Measurements from ENCODE around the gene TNP2. TPM values are rescaled to one million over a fixed set of nuclear protein-coding genes. Genes with fewer than 3 reads are reported as not detected.

The TNP2 gene
- total RNA-seq, 1 donor from 2014 or later = not detected

DNA sequence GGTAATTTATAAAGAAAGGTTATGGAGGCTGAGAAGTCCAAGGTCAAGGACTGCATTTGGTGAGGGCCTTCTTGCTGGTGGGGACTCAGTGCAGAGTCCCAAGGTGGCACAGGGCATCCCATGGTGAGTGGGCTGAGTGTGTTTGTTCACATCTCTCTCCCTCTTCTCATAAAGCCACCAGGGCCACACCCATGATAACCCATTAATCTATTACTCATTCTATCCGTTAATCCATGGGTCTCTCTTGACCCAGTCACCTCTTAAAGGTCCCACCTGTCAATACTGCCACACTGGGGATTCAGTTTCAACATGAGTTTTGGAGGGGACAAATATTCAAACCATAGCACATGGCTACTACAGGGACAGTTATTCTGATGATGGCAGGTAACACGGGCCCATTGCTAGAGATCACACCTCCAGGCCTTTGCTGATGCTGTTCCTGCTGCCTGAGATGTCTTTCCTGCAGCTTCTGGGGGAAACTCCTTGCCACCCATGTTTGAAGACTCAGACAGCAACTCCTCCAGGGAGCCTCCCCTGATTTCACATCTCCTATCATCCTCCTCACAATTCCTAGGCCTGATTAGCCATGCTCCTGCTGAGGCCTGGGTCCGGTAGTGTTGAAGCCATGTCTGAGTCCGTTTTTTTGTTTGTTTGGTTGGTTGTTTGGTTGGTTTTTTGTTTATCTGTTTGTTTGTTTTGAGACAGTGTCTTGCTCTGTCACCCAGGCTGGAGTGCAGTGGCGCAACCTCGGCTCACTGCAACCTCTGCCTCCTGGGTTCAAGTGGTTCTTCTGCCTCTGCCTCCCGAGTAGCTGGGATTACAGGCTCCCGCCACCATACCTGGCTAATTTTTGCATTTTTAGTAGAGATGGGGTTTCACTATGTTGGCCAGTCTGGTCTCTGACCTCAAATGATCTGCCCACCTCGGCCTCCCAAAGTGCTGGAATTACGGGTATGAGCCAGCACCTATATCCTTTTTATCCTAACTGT lies 29.2 kb downstream of the TNP2 start:
- Histone ChIP-seq H3K27ac (no peak overlapping the region), H3K4me3 (no peak overlapping the region), H3K36me3 (no peaks in the 10 kb centered on the region), H3K4me1 (no peaks in the 10 kb centered on the region), H3K9me3 (no peaks in the 10 kb centered on the region), H3K27me3 (no peaks in the 10 kb centered on the region)
- TF ChIP-seq POLR2AphosphoS5 (IDR thresholded peaks at IDR 0.05; ENCODE audit: insufficient read depth in 1 of 2, low read depth in 1 of 2) (no peak), POLR2A (IDR thresholded peaks at IDR 0.05) (no peak)
- TF ChIP-seq, protein P1, sequence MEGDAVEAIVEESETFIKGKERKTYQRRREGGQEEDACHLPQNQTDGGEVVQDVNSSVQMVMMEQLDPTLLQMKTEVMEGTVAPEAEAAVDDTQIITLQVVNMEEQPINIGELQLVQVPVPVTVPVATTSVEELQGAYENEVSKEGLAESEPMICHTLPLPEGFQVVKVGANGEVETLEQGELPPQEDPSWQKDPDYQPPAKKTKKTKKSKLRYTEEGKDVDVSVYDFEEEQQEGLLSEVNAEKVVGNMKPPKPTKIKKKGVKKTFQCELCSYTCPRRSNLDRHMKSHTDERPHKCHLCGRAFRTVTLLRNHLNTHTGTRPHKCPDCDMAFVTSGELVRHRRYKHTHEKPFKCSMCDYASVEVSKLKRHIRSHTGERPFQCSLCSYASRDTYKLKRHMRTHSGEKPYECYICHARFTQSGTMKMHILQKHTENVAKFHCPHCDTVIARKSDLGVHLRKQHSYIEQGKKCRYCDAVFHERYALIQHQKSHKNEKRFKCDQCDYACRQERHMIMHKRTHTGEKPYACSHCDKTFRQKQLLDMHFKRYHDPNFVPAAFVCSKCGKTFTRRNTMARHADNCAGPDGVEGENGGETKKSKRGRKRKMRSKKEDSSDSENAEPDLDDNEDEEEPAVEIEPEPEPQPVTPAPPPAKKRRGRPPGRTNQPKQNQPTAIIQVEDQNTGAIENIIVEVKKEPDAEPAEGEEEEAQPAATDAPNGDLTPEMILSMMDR (IDR thresholded peaks at IDR 0.05) = no peak
- intact Hi-C loops (cut with DNase I) = no loop called here
- DNase-seq (ENCODE audit: extremely low spot score in 2 of 2) = no peak

- no peak overlapping the region for H3K27ac ChIP-seq
- DNase-seq (ENCODE audit: extremely low spot score in 2 of 2) = no peak
- no peaks in the 10 kb centered on the region for H3K36me3 ChIP-seq
- no peaks in the 10 kb centered on the region for H3K9me3 ChIP-seq
- intact Hi-C loops (cut with DNase I) = no loop called here
- TF ChIP-seq, protein P1 (IDR thresholded peaks at IDR 0.05) = no peak
- TF ChIP-seq POLR2AphosphoS5 (IDR thresholded peaks at IDR 0.05; ENCODE audit: insufficient read depth in 1 of 2, low read depth in 1 of 2) (no peak), POLR2A (IDR thresholded peaks at IDR 0.05) (no peak)
- no peaks in the 10 kb centered on the region for H3K27me3 ChIP-seq
- H3K4me1 ChIP-seq = no peaks in the 10 kb centered on the region
- H3K4me3 ChIP-seq = no peak overlapping the region
Measured at GRCh38 chr16:11238272-11239202, 30.6 kb downstream of the TNP2 start.

DNA sequence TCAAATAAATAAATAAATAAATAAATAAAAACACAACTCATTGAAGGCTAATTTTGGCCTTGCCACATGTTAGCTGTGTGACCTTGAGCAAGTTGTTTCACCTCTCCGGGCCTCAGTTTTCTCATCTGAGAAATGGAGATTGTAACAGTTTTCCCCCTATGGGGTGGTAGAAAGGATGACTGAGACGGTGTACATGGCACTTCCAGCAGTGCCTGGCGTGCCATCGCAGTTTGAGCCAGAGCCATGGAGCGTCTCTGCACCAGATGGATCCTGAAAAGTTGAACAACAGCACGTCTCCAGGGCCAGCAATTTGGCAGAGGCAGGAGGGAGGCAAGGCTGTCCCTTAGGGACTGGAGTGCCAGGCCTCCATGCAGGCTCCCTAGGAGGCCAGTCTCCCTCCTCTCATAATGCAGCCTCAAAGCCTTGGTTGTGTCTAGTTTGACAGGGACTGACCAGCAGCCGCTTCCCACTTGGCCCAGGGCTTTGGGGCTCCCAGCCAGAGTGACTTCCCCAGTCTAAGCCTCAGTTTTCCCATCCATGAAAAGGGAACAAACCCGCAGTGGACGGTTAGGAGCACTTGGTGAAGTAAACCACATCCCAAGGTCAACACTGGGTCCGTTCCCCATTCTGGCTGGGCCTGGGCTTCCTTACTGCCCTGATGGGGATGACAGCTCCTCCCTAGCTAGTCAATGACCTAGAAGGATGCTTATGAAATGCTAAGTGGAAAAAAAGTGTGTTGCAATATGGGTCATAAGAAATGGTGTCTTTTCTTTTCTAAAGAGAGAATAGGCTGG lies 32.5 kb downstream of the TNP2 start:
- H3K4me1 ChIP-seq = peaks cover 7% of the 10 kb centered on the region
- no peaks in the 10 kb centered on the region for H3K9me3 ChIP-seq
- H3K27ac ChIP-seq = no peak overlapping the region
- H3K36me3 ChIP-seq = no peaks in the 10 kb centered on the region
- TF ChIP-seq, protein P1 (IDR thresholded peaks at IDR 0.05) = no peak
- TF ChIP-seq POLR2A (IDR thresholded peaks at IDR 0.05) (no peak), POLR2AphosphoS5 (IDR thresholded peaks at IDR 0.05; ENCODE audit: insufficient read depth in 1 of 2, low read depth in 1 of 2) (no peak)
- intact Hi-C loops (cut with DNase I) = no loop called here
- no peaks in the 10 kb centered on the region for H3K27me3 ChIP-seq
- no peak overlapping the region for H3K4me3 ChIP-seq
- DNase-seq (ENCODE audit: extremely low spot score in 2 of 2) = no peak

GRCh38 chr16:11235703-11235991 lies 33.5 kb downstream of the TNP2 start:
- DNase-seq (ENCODE audit: extremely low spot score in 2 of 2) = no peak
- H3K4me1 ChIP-seq = peaks cover 7% of the 10 kb centered on the region
- no peak overlapping the region for H3K4me3 ChIP-seq
- TF ChIP-seq POLR2A (IDR thresholded peaks at IDR 0.05) (no peak), POLR2AphosphoS5 (IDR thresholded peaks at IDR 0.05; ENCODE audit: insufficient read depth in 1 of 2, low read depth in 1 of 2) (no peak)
- TF ChIP-seq, protein P1 (IDR thresholded peaks at IDR 0.05) = no peak
- intact Hi-C loops (cut with DNase I) = no loop called here
- no peak overlapping the region for H3K27ac ChIP-seq
- H3K9me3 ChIP-seq = no peaks in the 10 kb centered on the region
- no peaks in the 10 kb centered on the region for H3K27me3 ChIP-seq
- no peaks in the 10 kb centered on the region for H3K36me3 ChIP-seq
